A549 (cell line): ENCODE results near the gene AGRN.

Experiments used
- CHD2 ChIP-seq: fragments of 150-350 bp; IDR thresholded peaks from 2 replicates; pipeline ENCODE4 v1.6.1; 2014; ENCODE audit warnings: low read length; ENCODE audit not compliant: partially characterized antibody
- CTCF ChIP-seq: fragments of >200 bp; sonication (Bioruptor Twin); formaldehyde crosslinking; IDR thresholded peaks from 3 replicates; pipeline ENCODE4 v1.5.1; 2016
- KDM5A ChIP-seq: fragments of 200-600 bp; sonication (generic); IDR thresholded peaks from 2 replicates; pipeline ENCODE4 v1.6.1; 2016; ENCODE audit warnings: antibody characterized with exemption, mild to moderate bottlenecking
- NPAS2 ChIP-seq: fragments of 250-450 bp; sonication (Bioruptor Pico); IDR thresholded peaks from 2 replicates; pipeline ENCODE4 v1.8.0; 2022; ENCODE audit warnings: mild to moderate bottlenecking, moderate library complexity, borderline replicate concordance
- POLR2A ChIP-seq: IDR thresholded peaks from 2 replicates; pipeline ENCODE4 v1.6.1; 2012; ENCODE audit warnings: mild to moderate bottlenecking, low read length
- ZFP36 ChIP-seq: fragments of 450-650 bp; IDR thresholded peaks from 2 replicates; pipeline ENCODE4 v1.6.1; 2014; ENCODE audit warnings: borderline replicate concordance; ENCODE audit not compliant: partially characterized antibody

DNA sequence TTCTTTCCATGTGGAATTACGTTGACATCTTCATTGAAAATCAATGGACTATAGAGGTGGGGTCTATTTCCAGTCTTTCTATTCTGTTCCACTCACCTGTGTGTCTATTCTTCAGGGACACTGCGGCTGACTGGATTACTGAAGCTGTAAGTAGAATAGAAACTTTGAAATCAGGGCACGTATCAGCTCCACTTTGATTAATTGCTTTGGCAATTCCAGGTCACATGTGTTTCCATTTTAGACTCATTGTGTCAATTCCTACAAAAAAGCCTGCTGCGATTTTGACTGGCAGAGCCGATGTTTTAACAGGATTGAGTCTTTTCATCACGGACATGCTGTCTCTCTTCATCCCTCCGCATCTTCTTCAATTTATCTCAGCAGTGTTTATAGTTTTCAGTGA is 75.1 kb downstream of the AGRN start:
- TF ChIP-seq ZFP36 (no peak), KDM5A (no peak), CTCF (no peak), CHD2 (no peak), POLR2A (no peak), NPAS2 (CRISPR knock-in tag) (no peak)
